Activated CD8-positive, alpha-beta memory T cell treated with anti-CD3 and anti-CD28 coated beads, Interleukin-2, amount 50 U/mL, for 1 hour (primary cell): Measurements from ENCODE around the gene XKR8.

Experiments
- DNase-seq: peaks from one replicate; pipeline ENCODE4 v3.0.0-alpha.2; 2020; ENCODE audit errors: extremely low read depth

The XKR8 gene

DNA sequence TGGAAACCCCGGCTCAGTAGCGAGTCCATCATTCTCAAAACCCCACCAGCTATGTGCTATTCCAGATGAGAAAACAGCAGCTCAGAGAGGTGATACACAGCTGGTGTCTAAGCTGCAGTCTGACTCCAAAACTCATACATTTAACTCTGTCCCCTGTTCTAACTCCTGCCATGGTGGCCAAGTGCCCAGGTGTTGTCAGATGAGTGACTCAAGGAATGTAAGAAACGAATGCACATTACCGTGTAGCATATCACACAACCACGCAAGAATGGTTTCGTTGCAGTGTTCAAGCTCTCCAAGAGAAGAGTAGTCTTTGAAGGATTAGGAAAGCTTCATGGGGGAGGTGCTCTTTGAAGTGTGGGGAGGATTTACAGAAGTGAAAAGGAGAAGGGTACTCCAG is 4.7 kb upstream of the XKR8 start:
- no peak for DNase-seq

GRCh38 chr1:27956761-27957160 is 3.0 kb upstream of the XKR8 start:
- no peak for DNase-seq

GRCh38 chr1:27957655-27958054 is 2.1 kb upstream of the XKR8 start:
- no peak for DNase-seq

DNA sequence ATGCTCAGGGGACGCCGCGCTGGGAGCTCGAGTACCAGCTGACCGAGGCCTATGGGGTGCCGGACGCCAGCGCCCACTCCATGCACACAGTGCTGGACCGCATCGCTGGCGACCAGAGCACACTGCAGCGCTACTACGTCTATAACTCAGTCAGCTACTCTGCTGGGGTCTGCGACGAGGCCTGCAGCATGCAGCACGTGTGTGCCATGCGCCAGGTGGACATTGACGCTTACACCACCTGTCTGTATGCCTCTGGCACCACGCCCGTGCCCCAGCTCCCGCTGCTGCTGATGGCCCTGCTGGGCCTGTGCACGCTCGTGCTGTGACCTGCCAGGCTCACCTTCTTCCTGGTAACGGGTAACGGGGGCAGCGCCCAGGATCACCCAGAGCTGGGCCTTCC is 1.3 kb upstream of the XKR8 start:
- no peak for DNase-seq

DNA sequence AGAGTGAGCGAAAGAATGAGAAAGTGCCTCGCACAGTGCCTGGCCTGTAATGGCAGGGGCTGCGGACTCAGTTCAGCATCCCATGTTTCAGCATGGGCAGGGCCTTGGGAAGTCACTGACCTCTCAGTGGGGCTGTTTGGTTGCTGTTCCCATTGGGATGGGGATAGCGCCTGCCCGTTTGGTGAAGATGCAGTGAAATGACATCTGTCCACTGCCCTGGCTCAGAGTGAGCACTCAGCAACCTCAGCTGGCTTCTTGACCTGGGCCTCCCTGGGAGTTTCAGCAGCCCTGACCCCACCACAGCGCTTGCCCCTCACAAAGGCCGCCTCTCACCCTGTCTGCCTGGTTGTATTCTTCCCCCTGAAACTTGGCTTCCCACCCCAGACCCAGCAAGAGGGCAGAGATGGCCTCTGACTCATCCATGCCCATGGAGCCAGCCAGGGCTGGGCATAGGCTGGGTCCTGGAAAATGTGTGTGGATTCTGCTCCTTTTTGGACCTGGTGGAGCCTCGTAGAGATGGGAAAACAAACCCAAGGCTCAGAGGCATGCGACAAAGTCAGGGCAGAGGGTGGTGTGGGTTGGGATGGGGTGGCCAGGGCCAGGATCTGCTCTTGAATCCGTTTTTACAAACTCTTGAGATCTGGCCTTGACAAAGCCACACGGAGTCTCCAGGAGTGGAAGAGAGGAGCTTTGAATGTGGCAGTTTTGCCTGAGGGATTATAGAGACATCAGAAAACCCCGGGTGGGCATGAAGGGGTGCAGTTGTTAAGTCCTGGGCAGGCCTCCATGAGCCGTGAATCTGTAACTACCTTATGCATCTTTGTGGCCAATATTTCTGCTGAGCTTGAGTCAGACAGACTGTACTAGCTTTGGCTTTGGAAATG is 1.2 kb downstream of the XKR8 start:
- no peak for DNase-seq

DNA sequence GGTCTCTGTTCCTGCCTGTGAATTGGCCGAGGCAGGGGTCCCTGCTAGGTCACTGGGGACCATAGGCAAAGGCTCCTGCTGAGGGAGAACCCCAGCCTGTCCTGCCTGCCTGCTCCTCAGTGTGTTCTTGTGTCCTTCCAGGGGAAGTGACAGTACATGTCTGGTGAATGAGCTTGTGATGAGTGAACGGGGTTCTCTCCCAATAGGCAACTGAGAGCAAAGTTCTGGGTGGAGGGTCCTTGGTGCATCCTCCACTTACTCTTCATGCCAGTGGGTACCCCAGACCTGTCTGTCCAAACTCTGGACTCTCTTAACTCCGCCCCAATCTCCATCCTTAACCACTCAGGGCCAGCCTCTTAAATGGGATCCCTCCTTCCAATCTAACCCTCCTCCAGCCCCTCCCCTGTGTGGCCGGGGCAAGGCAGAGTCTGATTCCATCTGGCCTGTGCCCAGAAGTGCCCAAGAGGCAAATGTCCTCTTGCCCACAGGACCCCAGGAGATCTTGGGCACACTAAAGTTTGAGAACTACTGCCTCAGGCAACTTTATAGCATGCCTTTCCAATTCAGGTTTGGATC is 2.0 kb downstream of the XKR8 start:
- no peak for DNase-seq

DNA sequence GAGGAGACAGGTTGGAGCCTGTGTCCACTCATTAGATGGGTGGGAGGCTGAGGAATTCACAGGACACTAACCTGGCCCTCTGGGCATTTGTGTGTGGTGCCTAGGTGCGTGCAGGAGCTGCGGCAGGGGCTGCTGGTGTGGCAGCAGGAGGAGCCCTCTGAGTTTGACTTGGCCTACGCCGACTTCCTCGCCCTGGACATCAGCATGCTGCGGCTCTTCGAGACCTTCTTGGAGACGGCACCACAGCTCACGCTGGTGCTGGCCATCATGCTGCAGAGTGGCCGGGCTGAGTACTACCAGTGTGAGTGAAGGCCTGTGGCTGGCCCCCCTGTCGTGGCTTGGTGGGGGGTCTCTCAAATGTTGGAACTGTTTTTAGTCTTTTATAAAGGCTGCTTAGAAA is 3.6 kb downstream of the XKR8 start:
- DNase-seq = no peak

- DNase-seq = no peak
Observed at GRCh38 chr1:27966402-27967105, 6.8 kb downstream of the XKR8 start.

DNA sequence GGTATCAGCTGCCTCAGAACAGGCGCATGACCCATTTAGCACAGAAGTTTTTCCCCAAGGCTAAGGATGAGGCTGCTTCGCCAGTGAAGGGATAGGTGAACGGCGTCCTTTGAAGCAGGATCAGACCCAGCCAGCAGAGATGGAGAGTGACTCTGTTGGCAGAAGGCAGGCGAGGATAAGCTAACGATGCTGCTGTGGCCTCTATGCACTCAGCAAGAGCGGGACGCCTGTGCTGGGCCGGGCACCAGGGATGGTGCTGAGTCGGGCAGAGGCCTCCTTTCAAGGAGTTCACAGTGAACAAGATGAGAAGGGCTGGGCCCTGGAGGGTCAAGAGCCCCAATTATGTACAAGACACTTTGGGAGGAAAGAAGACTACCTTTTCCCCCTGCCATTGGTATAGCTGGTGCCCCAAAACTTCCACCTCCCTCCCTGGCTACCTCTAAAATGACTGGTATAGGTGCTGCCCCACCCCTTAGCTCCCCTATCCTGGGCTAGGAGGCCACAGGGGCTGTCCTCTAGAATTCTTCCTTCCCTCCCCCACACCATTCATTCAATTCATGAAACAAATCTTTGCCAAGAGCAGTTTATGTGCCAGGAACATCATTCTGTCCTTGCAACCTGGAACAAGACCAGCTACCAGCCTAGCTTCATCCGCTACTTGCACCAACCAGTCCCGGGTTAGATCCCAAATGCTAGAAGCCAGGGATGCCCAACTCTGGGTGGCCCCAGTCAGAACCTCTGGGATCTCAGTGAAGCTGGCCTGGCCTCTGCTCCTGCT is 7.5 kb downstream of the XKR8 start:
- DNase-seq = no peak

- DNase-seq = no peak
Observed at GRCh38 chr1:27967884-27968466, 8.2 kb downstream of the XKR8 start.

- DNase-seq = no peak
Observed at GRCh38 chr1:27968692-27969091, 8.9 kb downstream of the XKR8 start.

- no peak for DNase-seq
Observed at GRCh38 chr1:27970401-27970800, 10.6 kb downstream of the XKR8 start.

- no peak for DNase-seq
Observed at GRCh38 chr1:27971674-27972073, 11.9 kb downstream of the XKR8 start.

DNA sequence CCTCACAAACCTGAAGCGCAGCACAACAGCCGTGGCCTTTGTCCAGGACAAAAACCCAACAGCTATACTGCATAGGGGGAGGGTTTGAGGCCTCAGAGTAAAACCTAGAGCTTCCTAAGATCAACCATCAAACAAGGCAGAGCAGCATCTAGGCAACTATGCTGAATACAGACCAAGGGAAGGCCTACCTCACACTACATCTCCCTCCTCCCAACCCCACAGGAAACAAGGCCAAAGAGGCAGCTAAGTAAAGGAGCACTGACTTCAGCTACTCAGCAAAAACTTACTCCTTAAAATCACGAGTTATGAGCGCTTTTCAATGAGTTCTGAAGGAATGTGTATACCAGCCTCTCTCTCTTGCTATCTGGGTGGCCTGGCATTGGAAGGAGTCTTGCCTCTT is 12.4 kb downstream of the XKR8 start:
- no peak for DNase-seq

DNA sequence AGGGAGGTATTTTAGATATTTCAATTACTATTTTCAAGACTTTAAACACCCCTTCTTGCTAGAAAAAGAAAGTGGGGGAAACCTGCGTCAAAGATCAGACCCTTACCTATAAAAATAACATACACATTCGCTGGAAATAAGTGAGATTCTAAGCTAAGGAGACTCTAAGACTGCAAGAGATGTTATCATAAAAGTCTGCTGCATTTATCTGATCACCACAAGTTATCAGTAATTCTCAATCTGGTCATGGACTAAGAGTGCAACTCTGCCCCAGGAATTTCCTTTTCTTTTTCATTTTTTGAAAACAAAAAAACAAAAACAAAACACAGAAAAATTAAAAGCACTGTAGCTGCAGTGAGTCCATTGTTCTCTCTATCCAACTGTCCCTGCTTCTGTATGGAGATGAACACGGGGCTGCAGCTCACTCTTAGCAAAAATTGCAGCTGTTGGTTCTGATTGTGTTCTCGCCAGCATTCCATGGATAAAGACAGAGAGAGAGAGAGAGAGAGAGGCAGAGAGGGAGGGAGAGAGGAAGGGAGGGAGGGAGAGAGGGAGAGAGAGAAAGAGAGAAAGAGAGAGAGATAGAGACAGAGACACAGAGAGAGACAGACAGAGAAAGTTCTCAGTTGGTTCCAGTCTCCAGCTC is 14.1 kb downstream of the XKR8 start:
- no peak for DNase-seq

GRCh38 chr1:27974417-27974781 is 14.6 kb downstream of the XKR8 start:
- DNase-seq = no peak

- DNase-seq = no peak
Observed at GRCh38 chr1:27979151-27979858, 19.5 kb downstream of the XKR8 start.

DNA sequence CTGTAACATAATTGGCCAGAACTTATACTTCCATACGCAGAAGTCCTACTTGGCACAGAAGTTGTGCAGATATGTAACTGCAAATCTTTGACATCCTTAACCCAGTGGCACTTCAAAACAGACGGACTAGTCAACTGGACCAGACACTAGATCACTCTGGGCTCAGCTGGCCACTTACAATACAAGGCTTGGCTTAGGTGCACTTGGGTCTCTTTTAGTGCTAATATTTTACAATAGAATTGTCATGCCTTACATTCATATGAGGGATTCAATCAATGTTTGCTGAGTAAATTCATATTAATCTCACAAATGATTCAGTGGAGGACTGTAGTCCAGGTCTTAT is 20.1 kb downstream of the XKR8 start:
- no peak for DNase-seq

GRCh38 chr1:27980216-27980845 is 20.6 kb downstream of the XKR8 start:
- no peak for DNase-seq

- DNase-seq = no peak
Observed at GRCh38 chr1:27981145-27981544, 21.4 kb downstream of the XKR8 start.
